DND-41 (cell line): Measurements from ENCODE around the gene NT5DC3.

ENCODE experiments used
- ATAC-seq: fragments of 200-7000 bp; cut with Tn5 transposase; 3 replicates; pipeline ENCODE4 v1.9.1; 2021; ENCODE audit warnings: low read depth; ENCODE audit not compliant: insufficient read depth
- DNase-seq: peaks from one replicate; pipeline ENCODE4 v3.0.0-alpha.2; 2020
- H2AFZ ChIP-seq: 2 replicates; pipeline ENCODE4 v1.6.0; 2012; ENCODE audit warnings: low read depth, low read length
- H3K27ac ChIP-seq: 2 replicates; pipeline ENCODE4 v1.5.1; 2012; ENCODE audit warnings: low read length, inconsistent platforms
- H3K27me3 ChIP-seq: fragments of 200-600 bp; sonication (generic); 2 replicates; pipeline ENCODE4 v1.6.0; 2012; ENCODE audit warnings: low read length, mild to moderate bottlenecking, inconsistent platforms; ENCODE audit not compliant: insufficient read depth, poor library complexity
- H3K36me3 ChIP-seq: 2 replicates; pipeline ENCODE4 v1.5.1; 2012; ENCODE audit warnings: low read length, inconsistent platforms; ENCODE audit not compliant: insufficient read depth
- H3K4me1 ChIP-seq: 2 replicates; pipeline ENCODE4 v1.5.1; 2012; ENCODE audit warnings: mild to moderate bottlenecking, low read length; ENCODE audit not compliant: insufficient read depth
- H3K4me2 ChIP-seq: 2 replicates; pipeline ENCODE4 v1.6.0; 2012; ENCODE audit warnings: mild to moderate bottlenecking, moderate library complexity, low read length, inconsistent platforms; ENCODE audit not compliant: insufficient read depth
- H3K4me3 ChIP-seq, 2 experiments: fragments of 200-600 bp in 1 of 2; shearing (Covaris generic) in 1 of 2; 2 replicates each; pipeline ENCODE4 v1.5.1; 2012 to 2016; ENCODE audit warnings: inconsistent platforms in 2 of 2, low read length in 2 of 2, mild to moderate bottlenecking in 2 of 2, low read depth in 1 of 2, moderate library complexity in 1 of 2
- H3K79me2 ChIP-seq: 2 replicates; pipeline ENCODE4 v1.6.0; 2012; ENCODE audit warnings: low read length, inconsistent platforms; ENCODE audit not compliant: insufficient read depth
- H3K9ac ChIP-seq: 2 replicates; pipeline ENCODE4 v1.6.0; 2012; ENCODE audit warnings: low read depth, mild to moderate bottlenecking, inconsistent platforms, low read length, moderate library complexity
- H3K9me3 ChIP-seq: 2 replicates; pipeline ENCODE4 v1.5.1; 2012; ENCODE audit warnings: low read length, moderate library complexity, mild to moderate bottlenecking, inconsistent platforms; ENCODE audit not compliant: insufficient read depth, severe bottlenecking
- H4K20me1 ChIP-seq: 2 replicates; pipeline ENCODE4 v1.6.0; 2012; ENCODE audit warnings: low read length; ENCODE audit not compliant: insufficient read depth
- CTCF ChIP-seq: IDR thresholded peaks from 2 replicates; pipeline ENCODE4 v1.5.1; 2012; ENCODE audit warnings: borderline replicate concordance, low read length, moderate library complexity, mild to moderate bottlenecking; ENCODE audit not compliant: poor library complexity, severe bottlenecking; ENCODE audit errors: extremely low read depth
- EZH2 ChIP-seq: IDR thresholded peaks from 3 replicates; pipeline ENCODE4 v1.6.1; 2012; ENCODE audit warnings: borderline replicate concordance, low read depth, mild to moderate bottlenecking, moderate library complexity, low read length, inconsistent platforms; ENCODE audit not compliant: severe bottlenecking

The NT5DC3 gene

GRCh38 chr12:103814436-103814835, 26.6 kb downstream of the NT5DC3 start:
- Histone ChIP-seq H4K20me1 (no peaks in the 10 kb centered on the region), H3K9me3 (no peaks in the 10 kb centered on the region), H3K36me3 (no peaks in the 10 kb centered on the region), H3K4me1 (no peaks in the 10 kb centered on the region), H3K4me3 (no peak overlapping the region), H3K9ac (no peak overlapping the region), H3K27me3 (peaks cover 5% of the 10 kb centered on the region), H2AFZ (no peak overlapping the region), H3K79me2 (no peaks in the 10 kb centered on the region), H3K27ac (no peak overlapping the region), H3K4me2 (no peak overlapping the region)
- TF ChIP-seq CTCF (no peak), EZH2 (no peak)
- ATAC-seq (no peak), DNase-seq (no peak)

GRCh38 chr12:103813949-103814348, 27.1 kb downstream of the NT5DC3 start:
- no peak overlapping the region for H3K9ac ChIP-seq
- H3K36me3 ChIP-seq, result no peaks in the 10 kb centered on the region
- no peak for ATAC-seq
- TF ChIP-seq CTCF, result no peak
- no peak for TF ChIP-seq EZH2
- no peaks in the 10 kb centered on the region for H3K4me1 ChIP-seq
- no peaks in the 10 kb centered on the region for H3K79me2 ChIP-seq
- no peak overlapping the region for H3K27ac ChIP-seq
- no peak overlapping the region for H3K4me3 ChIP-seq
- H4K20me1 ChIP-seq, result no peaks in the 10 kb centered on the region
- peaks cover 6% of the 10 kb centered on the region for H3K27me3 ChIP-seq
- H3K9me3 ChIP-seq, result no peaks in the 10 kb centered on the region
- DNase-seq, result no peak
- H2AFZ ChIP-seq, result no peak overlapping the region
- H3K4me2 ChIP-seq, result no peak overlapping the region

GRCh38 chr12:103813426-103813825, 27.6 kb downstream of the NT5DC3 start:
- DNase-seq, result no peak
- Histone ChIP-seq H3K4me3 (no peak overlapping the region), H2AFZ (no peak overlapping the region), H4K20me1 (no peaks in the 10 kb centered on the region), H3K27me3 (peaks cover 11% of the 10 kb centered on the region), H3K4me2 (no peak overlapping the region), H3K36me3 (no peaks in the 10 kb centered on the region), H3K27ac (no peak overlapping the region), H3K4me1 (no peaks in the 10 kb centered on the region), H3K79me2 (no peaks in the 10 kb centered on the region), H3K9ac (no peak overlapping the region), H3K9me3 (no peaks in the 10 kb centered on the region)
- ATAC-seq, result no peak
- no peak for TF ChIP-seq CTCF
- TF ChIP-seq EZH2, result no peak

GRCh38 chr12:103812789-103813188, 28.2 kb downstream of the NT5DC3 start:
- Histone ChIP-seq H3K4me2 (no peak overlapping the region), H3K9ac (no peak overlapping the region), H4K20me1 (no peaks in the 10 kb centered on the region), H3K9me3 (no peaks in the 10 kb centered on the region), H3K4me1 (no peaks in the 10 kb centered on the region), H3K27me3 (peaks cover 12% of the 10 kb centered on the region), H3K4me3 (no peak overlapping the region), H3K79me2 (no peaks in the 10 kb centered on the region), H3K36me3 (no peaks in the 10 kb centered on the region), H3K27ac (no peak overlapping the region), H2AFZ (no peak overlapping the region)
- DNase-seq, result no peak
- TF ChIP-seq EZH2 (no peak), CTCF (no peak)
- no peak for ATAC-seq
